K562 (cell line): ENCODE results near the gene AQP6. TPM values are rescaled to one million over a fixed set of nuclear protein-coding genes. Genes with fewer than 3 reads are reported as not detected.
A peak's percentile ranks its signal among the peaks of the same experiment; 100 is the strongest.

ENCODE experiments used
- CGGBP1 ChIP-seq: fragments of 250-450 bp; sonication (Bioruptor Pico); IDR thresholded peaks from 2 replicates; pipeline ENCODE4 v1.9.0; 2021; ENCODE audit warnings: mild to moderate bottlenecking
- CTCF ChIP-seq, 3 experiments: IDR thresholded peaks in 2 of 3; conservative IDR thresholded peaks in 1 of 3; 2 replicates each; pipeline ENCODE4 v1.5.1; 2011 to 2012; ENCODE audit warnings: low read length in 3 of 3, mild to moderate bottlenecking in 3 of 3, control low read depth in 2 of 3, improper control_type of control experiment in 1 of 3, inconsistent platforms in 1 of 3, low read depth in 1 of 3, mixed read lengths in 1 of 3, moderate library complexity in 1 of 3; ENCODE audit not compliant: insufficient read depth in 2 of 3
- DACH1 ChIP-seq: fragments of 450-650 bp; IDR thresholded peaks from 2 replicates; pipeline ENCODE4 v1.6.1; 2018; ENCODE audit not compliant: partially characterized antibody
- GTF2A2 ChIP-seq: IDR thresholded peaks from 2 replicates; pipeline ENCODE4 v1.6.1; 2016; ENCODE audit warnings: mild to moderate bottlenecking, missing genetic modification characterization, missing compliant biosample characterization
- HDAC2 ChIP-seq: fragments of 450-650 bp; IDR thresholded peaks from 2 replicates; pipeline ENCODE4 v1.6.1; 2016; ENCODE audit warnings: mild to moderate bottlenecking
- HMBOX1 ChIP-seq: sonication (generic); IDR thresholded peaks from 2 replicates; pipeline ENCODE4 v1.6.1; 2016
- LCOR ChIP-seq: sonication (generic); formaldehyde crosslinking; IDR thresholded peaks from 2 replicates; pipeline ENCODE4 v1.8.0; 2022; ENCODE audit warnings: mild to moderate bottlenecking, missing genetic modification reagents
- MTA2 ChIP-seq: fragments of 450-650 bp; IDR thresholded peaks from 2 replicates; pipeline ENCODE4 v1.6.1; 2016; ENCODE audit warnings: low read depth
- MTF1 ChIP-seq: fragments of 250-450 bp; sonication (Bioruptor Pico); IDR thresholded peaks from 2 replicates; pipeline ENCODE4 v1.9.0; 2021; ENCODE audit warnings: moderate library complexity, mild to moderate bottlenecking, inconsistent platforms, borderline replicate concordance
- MYNN ChIP-seq, 2 experiments: sonication (generic); formaldehyde crosslinking in 1 of 2; IDR thresholded peaks; 2 replicates each; pipeline versions ENCODE4 v1.5.0 to v1.6.1; 2016 to 2020; ENCODE audit warnings: antibody characterized with exemption in 1 of 2, missing genetic modification reagents in 1 of 2
- NFIC ChIP-seq: fragments of 450-650 bp; IDR thresholded peaks from 2 replicates; pipeline ENCODE4 v1.6.1; 2017; ENCODE audit warnings: mild to moderate bottlenecking, inconsistent platforms
- NR3C1 ChIP-seq: sonication (generic); formaldehyde crosslinking; IDR thresholded peaks from 2 replicates; pipeline ENCODE4 v1.8.1; 2022; ENCODE audit warnings: missing genetic modification reagents
- RB1 ChIP-seq: fragments of 450-650 bp; IDR thresholded peaks from 2 replicates; pipeline ENCODE4 v1.6.1; 2017; ENCODE audit warnings: low read depth, mild to moderate bottlenecking
- RBBP5 ChIP-seq: fragments of 200-600 bp; sonication (generic); IDR thresholded peaks from 2 replicates; pipeline ENCODE4 v1.6.1; 2012; ENCODE audit warnings: borderline replicate concordance, mild to moderate bottlenecking, low read length, control low read depth, inconsistent platforms; ENCODE audit not compliant: insufficient read depth, poor library complexity, severe bottlenecking
- RFX1 ChIP-seq: fragments of 450-650 bp; IDR thresholded peaks from 2 replicates; pipeline ENCODE4 v1.6.1; 2016; ENCODE audit warnings: mild to moderate bottlenecking, moderate library complexity
- SMAD4 ChIP-seq: fragments of 250-450 bp; sonication (Bioruptor Pico); conservative IDR thresholded peaks from 2 replicates; pipeline ENCODE4 v1.8.0; 2021; ENCODE audit warnings: inconsistent platforms, mild to moderate bottlenecking, moderate library complexity
- SMARCA4 ChIP-seq: fragments of 450-650 bp; IDR thresholded peaks from 2 replicates; pipeline ENCODE4 v1.6.1; 2016
- TFAM ChIP-seq: fragments of 250-450 bp; sonication (Bioruptor Pico); conservative IDR thresholded peaks from 2 replicates; pipeline ENCODE4 v1.5.0; 2021; ENCODE audit warnings: mild to moderate bottlenecking, moderate library complexity
- TRIM24 ChIP-seq, 2 experiments: fragments of 450-650 bp; IDR thresholded peaks; 2 replicates each; pipeline ENCODE4 v1.6.1; 2016
- USF2 ChIP-seq: sonication (generic); formaldehyde crosslinking; IDR thresholded peaks from 2 replicates; pipeline ENCODE4 v1.5.0; 2020; ENCODE audit warnings: missing genetic modification reagents
- ZEB2 ChIP-seq: fragments of 450-650 bp; IDR thresholded peaks from 2 replicates; pipeline ENCODE4 v1.6.1; 2016
- ZFP30 ChIP-seq: fragments of 250-450 bp; sonication (Bioruptor Pico); IDR thresholded peaks from 2 replicates; pipeline ENCODE4 v1.8.0; 2022; ENCODE audit warnings: moderate library complexity, mild to moderate bottlenecking, inconsistent platforms, borderline replicate concordance
- ZNF589 ChIP-seq: fragments of 200-800 bp; sonication (Bioruptor generic); IDR thresholded peaks from 2 replicates; pipeline ENCODE4 v1.6.1; 2016; ENCODE audit warnings: low read depth, missing genetic modification characterization, missing compliant biosample characterization
- ZNF639 ChIP-seq, 2 experiments: fragments of 200-800 bp in 1 of 2; sonication (Bioruptor generic) in 1 of 2; sonication (generic) in 1 of 2; formaldehyde crosslinking in 1 of 2; IDR thresholded peaks in 1 of 2; conservative IDR thresholded peaks in 1 of 2; 2 replicates each; pipeline versions ENCODE4 v1.5.0 to v1.6.1; 2016 to 2020; ENCODE audit warnings: missing compliant biosample characterization in 1 of 2, missing genetic modification characterization in 1 of 2, missing genetic modification reagents in 1 of 2
- ZNF695 ChIP-seq: fragments of 450-650 bp; formaldehyde crosslinking; IDR thresholded peaks from 2 replicates; pipeline ENCODE4 v1.4.0; 2020; ENCODE audit warnings: mild to moderate bottlenecking, moderate library complexity
- polyA plus RNA-seq, 8 experiments: library from polyadenylated mRNA; depleted of rRNA in 4 of 8; stranded (reverse) in 5 of 8; unstranded in 3 of 8; fragments of >200 nt; fragmentation: Nextera tagmentation in 2 of 8; fragmentation: Illumina TruSeq in 1 of 8; extraction: Ambion mirVana in 2 of 8; extraction: Trizol in 1 of 8; gene quantifications; 2 replicates each; pipeline versions ENCODE4 v1.2.1 to v1.2.3, GENCODE V29; 2011 to 2014; ENCODE audit warnings: inconsistent platforms in 1 of 8, missing spikeins in 1 of 8
- total RNA-seq, 7 experiments: library from RNA; depleted of rRNA in 6 of 7; stranded (reverse); fragments of >200 nt in 6 of 7; fragmentation: Illumina TruSeq in 2 of 7; extraction: Trizol in 2 of 7; gene quantifications; 2 replicates each; pipeline versions ENCODE4 v1.2.1 to v1.2.3, GENCODE V29; 2011 to 2021; ENCODE audit warnings: low replicate concordance in 1 of 7

Gene AQP6
- total and polyA plus RNA-seq, 9 of the 15 experiments (the other 6 are each of a cell fraction or from before 2014, with no cell fraction given), result 0.05 to 0.12 TPM; not detected in 7

- no peak for TF ChIP-seq ZFP30 (CRISPR knock-in tag)
- 0 out of 2 replicates have a peak, but pooled peaks have one; percentile 16 for TF ChIP-seq RB1
- no peak for TF ChIP-seq TFAM (CRISPR knock-in tag)
- no peak for TF ChIP-seq NR3C1
- TF ChIP-seq SMAD4, result peak; percentile 56; the same call in 1 of the 2 replicates
- no peak for TF ChIP-seq GTF2A2
- peak; percentile 69; the same call in 1 of the 2 replicates for TF ChIP-seq ZNF589 (CRISPR knock-in tag)
- peak; percentile 88 for TF ChIP-seq NFIC
- TF ChIP-seq RFX1, result no peak
- TF ChIP-seq HDAC2, result peak; percentile 70; the same call in 1 of the 2 replicates
- TF ChIP-seq ZNF695 (CRISPR knock-in tag), result no peak
- TF ChIP-seq USF2 (CRISPR knock-in tag), result no peak
- TF ChIP-seq ZEB2, result no peak
- TF ChIP-seq SMARCA4, result peak; percentile 59
- TF ChIP-seq CGGBP1 (CRISPR knock-in tag), result no peak
- 0 out of 4 replicates have a peak, but pooled peaks of 1 of the 2 experiments have one; percentile 30 for TF ChIP-seq ZNF639 (CRISPR knock-in tag; conservative IDR thresholded peaks at IDR 0.05 in 1 of 2, IDR thresholded peaks at IDR 0.05 in 1 of 2)
- peak; percentile 48; the same call in 1 of the 2 replicates for TF ChIP-seq LCOR (CRISPR knock-in tag)
- peak; percentile 73 for TF ChIP-seq HMBOX1
- TF ChIP-seq MTF1, result no peak
- TF ChIP-seq MYNN (IDR thresholded peaks at IDR 0.05), result 0 out of 2 replicates have a peak, but pooled peaks have one; percentile 47
- TF ChIP-seq MYNN (CRISPR knock-in tag; IDR thresholded peaks at IDR 0.05), result no peak
- peak; percentile 47 for TF ChIP-seq MTA2
- peak; percentile 66 for TF ChIP-seq DACH1
- TF ChIP-seq CTCF (IDR thresholded peaks at IDR 0.05 in 2 of 3, conservative IDR thresholded peaks at IDR 0.05 in 1 of 3; ENCODE audit: insufficient read depth in 2 of 3, low read depth in 1 of 3, low read length in 3 of 3), result 0 out of 6 replicates have a peak, but pooled peaks of 1 of the 3 experiments have one; percentile 11
- TF ChIP-seq TRIM24 (IDR thresholded peaks at IDR 0.05), result peak; percentile 27 to 49; a peak in 3 of 4 replicates
- no peak for TF ChIP-seq RBBP5
Measured at GRCh38 chr12:49983892-49984291, 11.1 kb downstream of the AQP6 start (continued).
